PC-3 (cell line): ENCODE measurements around the gene TXNDC16.

Experiments
- CTCF ChIP-seq: fragments of 300-600 bp; sonication (generic); conservative IDR thresholded peaks from 2 replicates; pipeline ENCODE4 v1.5.1; 2017; ENCODE audit warnings: antibody characterized with exemption, low read depth, mild to moderate bottlenecking, low read length
- EZH2 ChIP-seq: fragments of 300-600 bp; sonication (generic); IDR thresholded peaks from one replicate; pipeline ENCODE4 v1.6.1; 2017; ENCODE audit warnings: antibody characterized with exemption, mild to moderate bottlenecking, low read length; ENCODE audit not compliant: unreplicated experiment
- EZH2phosphoT487 ChIP-seq: fragments of 300-600 bp; sonication (generic); IDR thresholded peaks from 2 replicates; pipeline ENCODE4 v1.6.1; 2018; ENCODE audit warnings: mild to moderate bottlenecking, antibody characterized with exemption, low read length, borderline replicate concordance

- TF ChIP-seq CTCF (no peak), EZH2 (no peak), EZH2phosphoT487 (no peak)
These were observed 94.9 kb downstream of the TXNDC16 start for GRCh38 chr14:52457411-52457810.
